Testis (tissue), 2 donors: ENCODE results near the gene CAVIN3.

Experiments
- CTCF ChIP-seq, 3 experiments: fragments of 450-650 bp in 2 of 3; fragments of 200-600 bp in 1 of 3; sonication (generic) in 1 of 3; IDR thresholded peaks; one replicate each; pipeline ENCODE4 v1.5.1; 2016 to 2019; ENCODE audit warnings: antibody characterized with exemption in 3 of 3, mild to moderate bottlenecking in 2 of 3, moderate library complexity in 1 of 3
- POLR2A ChIP-seq: fragments of 450-650 bp; IDR thresholded peaks from one replicate; pipeline ENCODE4 v1.6.1; 2017; ENCODE audit warnings: antibody characterized with exemption, mild to moderate bottlenecking, moderate library complexity

- TF ChIP-seq CTCF (IDR thresholded peaks at IDR 0.05): no peak
- no peak for TF ChIP-seq POLR2A
Observed at GRCh38 chr11:6354651-6355485, 34.6 kb upstream of the CAVIN3 start.
